NCI-H2081 treated with DMSO at 0.1 percent for 48 hours (cell line): Measurements from ENCODE around the gene CRKL.

Source experiments
- DNase-seq: peaks from one replicate; lab custom pipeline; 2025; lab: John Stamatoyannopoulos, UW

CRKL gene

DNA sequence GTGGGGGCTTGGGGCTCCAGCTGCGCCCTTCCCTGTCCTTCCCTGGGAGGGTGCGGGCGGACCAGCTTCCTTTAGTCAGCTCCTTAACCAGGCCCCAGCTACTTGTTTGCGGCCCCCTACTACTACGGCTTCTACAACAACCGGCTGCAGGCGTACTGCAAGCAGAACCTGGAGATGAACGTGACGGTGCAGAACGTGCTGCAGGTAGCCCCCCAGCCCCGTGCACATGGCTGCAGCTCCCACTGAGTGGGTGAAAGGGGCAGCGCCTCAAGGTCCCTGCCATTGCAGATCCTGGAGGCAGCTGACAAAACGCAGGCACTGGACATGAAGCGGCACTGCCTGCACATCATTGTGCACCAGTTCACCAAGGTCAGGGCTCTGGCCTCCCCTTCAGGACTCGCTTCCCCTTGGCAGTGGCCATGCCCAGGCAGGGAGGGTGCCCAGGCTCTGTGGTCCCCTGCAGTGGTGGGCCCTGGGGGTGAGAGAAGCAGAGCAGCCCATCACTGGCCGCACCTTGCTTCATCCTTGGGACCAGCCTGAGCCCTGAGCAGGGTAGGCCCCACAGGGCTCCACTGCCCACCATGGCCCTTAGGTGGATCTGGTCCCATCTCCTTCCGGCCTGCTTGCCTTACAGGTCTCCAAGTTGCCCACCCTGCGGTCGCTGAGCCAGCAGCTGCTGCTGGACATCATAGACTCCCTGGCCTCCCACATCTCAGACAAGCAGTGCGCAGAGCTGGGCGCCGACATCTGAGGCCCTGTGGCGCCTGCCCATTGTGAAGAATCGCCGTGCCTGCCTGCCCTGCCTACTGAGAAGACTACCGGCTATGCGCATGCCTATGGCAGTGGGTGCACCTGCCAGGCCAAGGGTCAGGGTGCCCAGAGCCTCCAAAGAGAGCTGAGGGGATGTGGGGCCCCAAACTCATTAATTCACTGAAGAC is 79.7 kb downstream of the CRKL start:
- DNase-seq, result no peak

DNA sequence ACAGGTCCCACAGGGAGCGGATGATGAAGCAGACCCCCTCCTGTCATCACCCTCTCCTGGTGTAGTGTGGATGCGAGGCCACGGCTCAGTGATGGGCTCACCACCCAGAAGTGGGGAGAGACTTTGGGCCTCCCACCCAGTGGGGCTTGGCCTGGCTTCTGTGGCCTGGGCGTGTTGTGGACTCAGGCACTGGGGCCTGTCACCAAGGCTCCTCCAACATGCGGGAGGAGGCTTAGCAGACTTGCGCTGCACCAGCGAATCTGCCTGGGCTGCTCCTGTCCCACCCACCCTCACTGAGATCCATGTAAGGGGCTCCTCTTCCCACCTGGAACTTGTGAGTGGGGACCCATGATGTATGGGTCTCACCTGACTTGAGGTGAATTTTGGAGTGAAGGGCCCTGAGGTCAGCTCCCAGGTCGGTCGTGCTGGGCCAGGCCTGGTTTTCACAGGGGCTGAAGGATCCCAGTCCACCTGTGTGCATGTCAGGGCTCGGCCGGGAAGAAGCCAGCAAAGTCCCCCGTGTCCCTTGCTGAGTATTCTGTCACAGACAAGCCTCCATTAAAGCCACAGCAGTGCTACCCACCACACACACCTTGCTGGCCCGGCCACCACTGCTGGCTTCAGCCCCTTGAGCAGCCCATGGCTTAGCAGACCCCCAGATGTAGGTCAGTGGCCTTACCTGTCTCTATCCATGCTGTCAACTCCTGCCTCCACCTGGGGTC is 80.5 kb downstream of the CRKL start:
- DNase-seq, result no peak

DNA sequence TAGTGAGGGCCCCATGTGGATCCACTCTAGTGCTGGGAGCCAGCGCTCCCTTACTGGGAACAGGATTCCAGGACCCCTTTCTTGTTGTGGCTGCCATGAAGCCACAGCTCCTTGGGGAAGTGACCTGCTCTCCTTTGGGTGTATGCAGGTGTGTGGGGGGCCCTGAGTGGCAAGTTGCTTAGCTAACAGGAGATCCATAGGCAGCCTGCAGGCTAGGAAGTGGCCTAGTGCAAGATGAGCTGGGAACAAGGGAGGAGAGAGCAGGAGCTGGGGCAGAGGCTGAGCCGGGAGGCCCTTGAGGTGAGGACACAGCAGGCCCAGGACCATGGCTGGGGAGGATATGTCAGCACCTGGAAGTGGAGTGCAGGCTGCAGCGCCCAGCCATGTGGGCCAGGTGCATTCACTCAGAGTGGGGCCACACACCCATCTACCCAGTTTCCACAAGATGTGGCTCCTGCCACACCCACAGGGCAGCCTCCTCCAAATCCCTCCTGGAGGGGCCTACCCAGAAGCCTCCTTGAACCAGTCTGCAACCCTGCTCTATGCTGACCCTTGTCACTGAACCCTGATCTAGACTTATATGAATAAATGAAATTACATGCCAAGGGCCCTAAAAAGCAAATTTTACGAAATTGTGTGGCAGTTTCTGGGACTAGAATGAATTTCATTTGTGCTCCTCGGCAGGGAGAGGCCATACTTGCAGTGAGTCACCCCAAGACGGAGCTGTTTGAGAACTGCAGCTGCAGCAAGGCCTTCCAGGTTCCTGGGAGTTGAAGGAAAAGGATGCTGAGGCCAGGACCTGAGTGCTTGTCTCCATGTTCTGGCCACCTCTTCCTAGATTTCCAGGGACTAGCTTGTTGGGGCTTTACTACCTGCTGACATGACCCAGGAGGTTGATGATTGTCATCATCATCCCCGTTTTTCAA is 81.5 kb downstream of the CRKL start:
- no peak for DNase-seq

- no peak for DNase-seq
Measured at GRCh38 chr22:20999350-21000206, 82.4 kb downstream of the CRKL start.

DNA sequence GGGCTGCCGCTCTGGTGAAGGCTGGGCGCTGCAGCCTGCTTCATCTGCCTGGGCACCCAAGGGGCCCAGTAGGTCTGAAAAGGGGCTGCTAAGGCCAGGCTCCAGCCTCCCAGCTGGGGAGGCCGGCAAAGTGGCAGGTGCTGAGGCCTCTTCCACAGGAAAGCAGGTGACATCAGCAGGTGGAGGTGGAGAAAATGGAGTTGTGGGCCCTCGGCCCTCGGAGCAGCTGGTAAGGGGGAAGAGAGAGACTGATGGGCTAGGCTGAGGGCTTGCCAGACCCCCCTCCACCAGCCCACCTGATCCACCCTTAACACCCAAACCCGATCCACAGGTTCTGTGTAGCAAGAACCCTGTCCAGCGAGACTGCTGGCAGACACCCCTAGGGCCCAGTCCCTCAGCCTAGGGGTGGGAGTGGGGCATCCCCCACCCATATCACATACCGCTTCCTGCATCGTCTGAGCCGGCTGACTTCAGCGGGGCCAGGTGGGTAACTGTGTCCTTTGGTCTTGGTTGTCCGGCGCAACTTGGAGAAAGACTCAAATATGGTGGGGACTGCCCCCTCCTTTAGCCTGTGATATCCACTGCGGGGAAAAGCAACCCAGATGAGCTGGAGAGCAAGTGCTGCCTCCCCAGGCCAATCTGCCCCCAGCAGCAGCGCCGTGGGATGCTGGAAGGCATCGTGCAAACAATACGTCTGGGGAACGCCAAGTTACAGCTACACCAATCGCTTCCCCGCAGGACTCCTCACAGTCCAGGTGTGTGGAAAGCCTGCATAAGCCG is 83.2 kb downstream of the CRKL start:
- DNase-seq, result no peak

- DNase-seq, result no peak
Measured at GRCh38 chr22:21000987-21001600, 83.9 kb downstream of the CRKL start.

- peak; percentile 73 for DNase-seq
Measured at GRCh38 chr22:21001601-21002325, 84.6 kb downstream of the CRKL start, which contains the start of gene THAP7. Gene THAP7, minus strand, starts transcription at chr22:21002118. Its CDS starts 207 bp downstream, at chr22:21001911.
